GM12878 (cell line): Measurements from ENCODE around the gene CAMTA1. TPM values are rescaled to one million over a fixed set of nuclear protein-coding genes. Genes with fewer than 3 reads are reported as not detected.
A peak's percentile ranks its signal among the peaks of the same experiment; 100 is the strongest.

Source experiments
- ATAC-seq: fragments of 200-7000 bp; cut with Tn5 transposase; 3 replicates; pipeline ENCODE4 v1.9.1; 2020; ENCODE audit warnings: mild to moderate bottlenecking, moderate library complexity
- BruUV-seq: library from RNA; stranded (reverse); fragments of 400-500 nt; replicated peaks from 2 replicates; lab custom pipeline; 2021; lab: Mats Ljungman, UMichigan
- CTCF ChIA-PET: fragments of 300-600 bp; sonication (Branson Sonifier 250); formaldehyde crosslinking; extraction: SDS; loops from one replicate; lab custom pipeline; 2021; ENCODE audit warnings: inconsistent platforms; lab: Yijun Ruan, JAX
- POLR2A ChIA-PET: fragments of 350-600 bp; formaldehyde crosslinking; extraction: SDS; loops from one replicate; lab custom pipeline; 2021; ENCODE audit warnings: inconsistent platforms; lab: Charles Lee
- RAD21 ChIA-PET: fragments of 300-600 bp; sonication (Branson Sonifier 250); formaldehyde crosslinking; loops from one replicate; lab custom pipeline; 2023; ENCODE audit warnings: antibody characterized with exemption; ENCODE audit not compliant: unreplicated experiment; lab: Charles Lee
- SMC1A ChIA-PET: fragments of 300-600 bp; sonication (Branson Sonifier 250); formaldehyde crosslinking; loops from one replicate; lab custom pipeline; 2023; ENCODE audit not compliant: unreplicated experiment, uncharacterized antibody; lab: Charles Lee
- DNase-seq: peaks from one replicate; pipeline ENCODE4 v3.0.0-alpha.2; 2011; ENCODE audit warnings: low read depth, low spot score
- FAIRE-seq: peaks from 3 replicates; lab custom pipeline; 2011; peaks lifted over from hg19 to GRCh38; lab: Jason Lieb, UNC
- H2AFZ ChIP-seq: 2 replicates; pipeline ENCODE4 v1.6.0; 2011; ENCODE audit warnings: low read depth, low read length, control low read depth; ENCODE audit not compliant: control insufficient read depth
- H3K27ac ChIP-seq: 2 replicates; pipeline ENCODE4 v1.5.1; 2011; ENCODE audit warnings: control low read depth; ENCODE audit not compliant: control insufficient read depth, insufficient read depth
- H3K27me3 ChIP-seq, 2 experiments: replicated peaks in 1 of 2; 2 replicates each; pipeline versions ENCODE4 v1.6.0 to v1.6.1; 2011; ENCODE audit warnings: low read length in 1 of 2; ENCODE audit not compliant: control insufficient read depth in 2 of 2, insufficient read depth in 2 of 2
- H3K36me3 ChIP-seq, 2 experiments: 2 replicates each; pipeline ENCODE4 v1.5.1; 2011; ENCODE audit warnings: low read length in 1 of 2; ENCODE audit not compliant: control insufficient read depth in 2 of 2, insufficient read depth in 2 of 2
- H3K4me1 ChIP-seq: 2 replicates; pipeline ENCODE4 v1.6.1; 2011; ENCODE audit warnings: mild to moderate bottlenecking, low read length, moderate library complexity, mixed read lengths; ENCODE audit not compliant: control insufficient read depth, insufficient read depth
- H3K4me2 ChIP-seq: 2 replicates; pipeline ENCODE4 v1.6.0; 2011; ENCODE audit warnings: control low read depth; ENCODE audit not compliant: control insufficient read depth, insufficient read depth
- H3K4me3 ChIP-seq: fragments of 200-600 bp; sonication (generic); 2 replicates; pipeline ENCODE4 v1.5.1; 2016
- H3K79me2 ChIP-seq: 2 replicates; pipeline ENCODE4 v1.6.0; 2011; ENCODE audit warnings: low read length; ENCODE audit not compliant: control insufficient read depth, insufficient read depth
- H3K9ac ChIP-seq: 2 replicates; pipeline ENCODE4 v1.8.0; 2011; ENCODE audit warnings: low read length, control low read depth, mixed read lengths; ENCODE audit not compliant: control insufficient read depth, insufficient read depth
- H3K9me3 ChIP-seq: replicated peaks from 3 replicates; pipeline ENCODE4 v1.5.1; 2011; ENCODE audit warnings: mild to moderate bottlenecking, low read length; ENCODE audit not compliant: control insufficient read depth, insufficient read depth
- H4K20me1 ChIP-seq: 2 replicates; pipeline ENCODE4 v1.6.0; 2011; ENCODE audit not compliant: control insufficient read depth, insufficient read depth
- BCL3 ChIP-seq: IDR thresholded peaks from 2 replicates; pipeline ENCODE4 v1.6.1; 2011; ENCODE audit warnings: borderline replicate concordance, low read depth, mild to moderate bottlenecking, moderate library complexity, low read length; ENCODE audit not compliant: insufficient read depth, poor library complexity, severe bottlenecking
- E2F8 ChIP-seq: fragments of 450-650 bp; IDR thresholded peaks from 2 replicates; pipeline ENCODE4 v1.6.1; 2018; ENCODE audit warnings: mild to moderate bottlenecking, low read depth, moderate library complexity; ENCODE audit not compliant: partially characterized antibody
- FOXK2 ChIP-seq: fragments of 450-650 bp; IDR thresholded peaks from 2 replicates; pipeline ENCODE4 v1.6.1; 2017; ENCODE audit warnings: mild to moderate bottlenecking, moderate library complexity
- HDGF ChIP-seq: fragments of 450-650 bp; IDR thresholded peaks from 2 replicates; pipeline ENCODE4 v1.6.1; 2016; ENCODE audit warnings: antibody characterized with exemption
- JUNB ChIP-seq: IDR thresholded peaks from 2 replicates; pipeline ENCODE4 v1.6.1; 2016; ENCODE audit warnings: antibody characterized with exemption, mild to moderate bottlenecking
- MTA2 ChIP-seq: fragments of 450-650 bp; IDR thresholded peaks from 2 replicates; pipeline ENCODE4 v1.6.1; 2016; ENCODE audit warnings: low read depth, mild to moderate bottlenecking, moderate library complexity
- PKNOX1 ChIP-seq: fragments of 450-650 bp; IDR thresholded peaks from 2 replicates; pipeline ENCODE4 v1.6.1; 2016; ENCODE audit warnings: mild to moderate bottlenecking
- RUNX3 ChIP-seq: IDR thresholded peaks from 2 replicates; pipeline ENCODE4 v1.6.1; 2012; ENCODE audit warnings: low read length, inconsistent platforms
- SMC3 ChIP-seq: IDR thresholded peaks from 2 replicates; pipeline ENCODE4 v1.6.1; 2011; ENCODE audit warnings: low read length, improper control_type of control experiment, borderline replicate concordance
- STAT1 ChIP-seq: fragments of 450-650 bp; conservative IDR thresholded peaks from 2 replicates; pipeline ENCODE4 v1.6.1; 2014; ENCODE audit warnings: antibody characterized with exemption, mild to moderate bottlenecking
- ZNF24 ChIP-seq: fragments of 450-650 bp; IDR thresholded peaks from 2 replicates; pipeline ENCODE4 v1.6.1; 2017; ENCODE audit warnings: antibody characterized with exemption, mild to moderate bottlenecking
- ZZZ3 ChIP-seq: IDR thresholded peaks from 2 replicates; pipeline ENCODE4 v1.6.1; 2011; ENCODE audit warnings: low read depth; ENCODE audit not compliant: control insufficient read depth, insufficient read length
- WGBS: methylation state at CpG from one replicate; pipeline ENCODE4 v1.1.6; 2016; ENCODE audit warnings: low lambda C conversion rate; ENCODE audit not compliant: insufficient replicate concordance, insufficient coverage; ENCODE audit errors: missing lambda C conversion rate; 5-methylcytosine and 5-hydroxymethylcytosine counted together
- in situ Hi-C: fragments of 300-500 bp; cut with MboI; formaldehyde crosslinking; loops from 9 replicates; pipeline ENCODE4 v1.14.3; 2018; ENCODE audit warnings: mixed read lengths
- intact Hi-C: fragments of 100-400 bp; cut with micrococcal nuclease; formaldehyde crosslinking; loops from one replicate; pipeline ENCODE4 v1.14.2; 2022; ENCODE audit not compliant: unreplicated experiment
- polyA plus RNA-seq, 11 experiments: library from polyadenylated mRNA; depleted of rRNA in 4 of 11; unstranded in 6 of 11; stranded (reverse) in 5 of 11; fragments of >200 nt; fragmentation: Nextera tagmentation in 4 of 11; fragmentation: Illumina TruSeq in 1 of 11; extraction: Ambion mirVana in 4 of 11; extraction: Trizol in 1 of 11; gene quantifications; 1 replicate in 1 of 11; 2 replicates in 10 of 11; pipeline versions ENCODE4 v1.2.1 to v1.2.3, GENCODE V29; 2011 to 2016; ENCODE audit warnings: inconsistent platforms in 2 of 11, missing spikeins in 2 of 11, low read depth in 1 of 11
- total RNA-seq, 4 experiments: library from RNA; depleted of rRNA in 3 of 4; stranded (reverse); fragments of >200 nt in 3 of 4; fragmentation: Illumina TruSeq in 1 of 4; extraction: Trizol in 1 of 4; gene quantifications; 2 replicates each; pipeline versions ENCODE4 v1.2.1 to v1.2.3, GENCODE V29; 2013 to 2021

Gene CAMTA1
- total and polyA plus RNA-seq, 10 of the 15 experiments (the other 5 are each of a cell fraction or from before 2014, with no cell fraction given) = 37.7 to 148 (median 76.4) TPM

GRCh38 chr1:6779089-6779805, 6.0 kb upstream of the CAMTA1 start:
- H3K4me1 ChIP-seq = peaks cover 28% of the 10 kb centered on the region
- intact Hi-C loops = no loop called here
- CTCF ChIA-PET = interaction anchor here (1.0 to 1.4 kb wide), 2 partner anchors 8 to 10 kb away, joined by 3 to 5 read pairs; no protein-coding TSS in a partner anchor
- H3K27ac ChIP-seq = peak overlapping the region; percentile 40
- H4K20me1 ChIP-seq = no peaks in the 10 kb centered on the region
- in situ Hi-C loops = no loop called here
- H2AFZ ChIP-seq = peak overlapping the region; percentile 31; the same call in 1 of the 2 replicates
- no peaks in the 10 kb centered on the region for H3K36me3 ChIP-seq
- SMC1A ChIA-PET = interaction anchor here (1.5 kb wide), 1 partner anchor 43 kb away, joined by 3 read pairs; no protein-coding TSS in a partner anchor
- H3K4me3 ChIP-seq = no peak overlapping the region
- POLR2A ChIA-PET = no interaction called here
- H3K27me3 ChIP-seq = no peaks in the 10 kb centered on the region
- H3K79me2 ChIP-seq = peaks cover 9% of the 10 kb centered on the region
- H3K9me3 ChIP-seq = peaks cover 7% of the 10 kb centered on the region; the same call in 2 of the 3 replicates
- H3K4me2 ChIP-seq = peak overlapping the region; percentile 58
- ATAC-seq = peak; percentile 65
- 39% methylated on average over 7 of the region's 7 CpGs for WGBS
- DNase-seq = no peak
- no peak for FAIRE-seq
- RAD21 ChIA-PET = no interaction called here
- BruUV-seq = no TSS peak
- no peak overlapping the region for H3K9ac ChIP-seq
- no peak for TF ChIP-seq SMC3
- 0 out of 2 replicates have a peak, but pooled peaks have one; percentile 26 for TF ChIP-seq MTA2
- TF ChIP-seq ZZZ3 = no peak
- TF ChIP-seq JUNB = peak; percentile 48
- 0 out of 2 replicates have a peak, but pooled peaks have one; percentile 21 for TF ChIP-seq FOXK2
- peak; percentile 63 for TF ChIP-seq RUNX3
- TF ChIP-seq BCL3 = no peak
- peak; percentile 90 for TF ChIP-seq ZNF24
- TF ChIP-seq HDGF = no peak
- TF ChIP-seq PKNOX1 = peak; percentile 62; the same call in 1 of the 2 replicates
- TF ChIP-seq E2F8 = no peak
- TF ChIP-seq STAT1 = no peak
- TF ChIP-seq, all 136 proteins: peak for 6
